GM19438 (cell line): ENCODE measurements around the gene FUCA2.

ENCODE experiments used
- ATAC-seq: cut with Tn5 transposase; IDR thresholded peaks from one replicate; pipeline ENCODE4 v1.9.1; 2021; ENCODE audit warnings: low read depth; ENCODE audit not compliant: unreplicated experiment

FUCA2 gene, protein sequence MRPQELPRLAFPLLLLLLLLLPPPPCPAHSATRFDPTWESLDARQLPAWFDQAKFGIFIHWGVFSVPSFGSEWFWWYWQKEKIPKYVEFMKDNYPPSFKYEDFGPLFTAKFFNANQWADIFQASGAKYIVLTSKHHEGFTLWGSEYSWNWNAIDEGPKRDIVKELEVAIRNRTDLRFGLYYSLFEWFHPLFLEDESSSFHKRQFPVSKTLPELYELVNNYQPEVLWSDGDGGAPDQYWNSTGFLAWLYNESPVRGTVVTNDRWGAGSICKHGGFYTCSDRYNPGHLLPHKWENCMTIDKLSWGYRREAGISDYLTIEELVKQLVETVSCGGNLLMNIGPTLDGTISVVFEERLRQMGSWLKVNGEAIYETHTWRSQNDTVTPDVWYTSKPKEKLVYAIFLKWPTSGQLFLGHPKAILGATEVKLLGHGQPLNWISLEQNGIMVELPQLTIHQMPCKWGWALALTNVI

DNA sequence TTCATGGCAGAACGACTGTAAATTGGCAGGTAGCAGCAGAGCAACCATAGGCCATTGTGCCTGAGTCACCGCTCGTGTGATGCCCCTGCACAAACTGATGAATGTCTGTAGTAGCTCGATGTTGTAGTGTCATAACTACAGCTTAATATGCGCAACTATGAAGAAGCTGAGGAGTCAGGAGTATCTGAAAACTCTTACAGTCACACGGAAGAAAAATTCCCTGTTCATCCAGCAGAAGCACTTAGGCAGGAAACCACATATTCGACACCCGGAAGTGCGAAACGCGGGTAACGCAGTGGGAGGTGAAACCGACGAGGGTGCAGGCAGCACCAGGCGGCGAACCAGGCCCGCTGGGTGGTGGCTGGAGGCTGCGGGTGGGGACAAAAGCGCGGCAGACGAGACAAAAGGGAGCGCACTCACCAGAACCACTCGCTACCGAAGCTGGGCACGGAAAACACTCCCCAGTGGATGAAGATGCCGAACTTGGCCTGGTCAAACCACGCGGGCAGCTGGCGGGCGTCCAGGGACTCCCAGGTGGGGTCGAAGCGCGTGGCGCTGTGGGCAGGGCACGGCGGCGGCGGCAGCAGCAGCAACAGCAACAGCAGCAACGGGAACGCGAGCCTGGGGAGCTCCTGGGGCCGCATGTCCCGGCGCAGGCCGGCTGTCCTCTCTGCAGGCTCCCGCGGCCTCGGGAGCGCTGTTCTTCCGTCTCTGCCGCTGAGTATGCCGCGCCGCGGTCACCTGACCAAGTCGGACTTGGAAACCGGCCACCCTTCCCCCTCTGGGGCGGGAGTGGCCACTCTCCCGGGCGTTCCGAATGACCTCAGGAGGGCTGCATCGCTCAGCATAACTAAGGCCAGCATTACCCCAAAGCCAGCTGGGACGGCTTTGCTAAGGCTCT is at the start of gene FUCA2:
TSS of gene FUCA2 (minus strand) at position 730 of the 901 bp plus-strand sequence. CDS start at position 644, 86 bp downstream.
- peak; percentile 55 for ATAC-seq

DNA sequence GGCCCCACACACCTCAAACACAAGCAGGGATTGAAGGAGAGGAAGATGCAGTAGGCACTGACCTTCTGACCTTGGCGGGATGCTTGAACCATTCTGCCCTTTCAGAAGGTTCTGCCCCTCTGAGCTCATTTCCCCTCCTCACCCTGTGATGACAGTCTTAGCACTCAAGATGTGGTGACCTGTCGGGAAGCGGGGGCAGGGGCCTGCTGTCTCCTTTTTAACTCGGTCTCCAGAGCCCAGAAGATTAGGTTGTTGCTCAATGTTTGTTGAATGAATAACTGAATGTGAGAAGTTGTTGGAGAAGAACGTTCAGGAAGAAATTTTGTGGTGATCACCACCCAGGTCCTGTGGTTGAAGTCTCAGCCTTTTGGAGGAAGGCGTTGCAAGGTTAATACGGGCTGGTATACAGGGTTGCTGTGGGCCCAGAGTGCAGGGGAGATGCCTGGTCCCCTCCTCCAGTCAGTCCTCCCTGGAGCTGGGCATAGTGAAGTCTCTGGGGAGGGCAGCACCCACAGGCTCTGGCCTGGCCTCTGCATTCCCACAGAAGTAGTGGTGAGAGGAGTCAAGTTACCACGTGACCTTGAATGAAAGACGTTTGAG is 49.7 kb upstream of the FUCA2 start:
- ATAC-seq: no peak

DNA sequence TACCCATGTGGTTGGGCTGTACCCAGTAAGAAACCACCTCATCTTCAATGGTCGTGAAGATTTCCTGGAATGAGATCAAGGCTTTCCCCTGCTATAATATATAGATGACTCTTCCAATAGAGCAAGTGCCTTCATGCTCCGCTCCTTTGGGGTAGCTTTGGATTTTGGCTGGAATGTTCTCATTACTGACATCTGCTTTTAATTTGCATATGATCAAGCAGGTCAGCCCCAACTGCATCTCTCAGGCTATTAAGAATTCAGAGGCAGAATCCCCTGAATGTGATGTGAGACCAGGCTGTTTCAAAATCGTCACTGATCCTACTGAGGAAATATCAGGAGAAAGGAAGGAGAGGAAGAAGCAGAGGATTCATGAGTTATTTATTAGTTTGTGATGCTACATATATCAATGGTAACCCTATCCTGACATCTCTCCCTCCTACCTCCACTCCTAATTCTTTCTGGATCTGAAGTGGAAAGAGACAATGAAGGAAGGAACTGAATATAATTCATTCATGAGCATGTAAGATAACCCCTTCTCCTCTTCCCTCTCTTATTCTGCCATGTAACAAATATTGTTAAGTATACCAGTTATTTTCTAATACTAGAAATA is 47.6 kb upstream of the FUCA2 start:
- no peak for ATAC-seq

DNA sequence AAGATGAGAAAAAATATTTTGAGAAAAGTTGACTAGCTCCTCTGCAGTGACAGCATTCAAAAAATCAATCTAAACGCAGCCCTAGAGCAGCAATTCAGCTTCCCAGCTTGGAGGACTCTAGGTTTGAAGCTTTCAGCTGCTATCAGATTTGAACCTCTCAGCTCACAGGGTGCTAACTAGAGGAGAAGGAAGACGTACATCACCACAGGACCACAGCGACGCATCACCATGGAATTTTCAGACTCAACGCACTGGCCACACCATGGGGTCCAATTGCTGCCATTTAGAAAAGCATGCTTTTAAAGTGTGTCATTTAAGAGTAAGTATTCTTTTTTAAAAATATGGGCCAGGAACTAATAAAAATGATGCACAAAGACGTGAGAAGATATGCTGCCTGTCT is 45.0 kb upstream of the FUCA2 start:
- ATAC-seq: no peak

DNA sequence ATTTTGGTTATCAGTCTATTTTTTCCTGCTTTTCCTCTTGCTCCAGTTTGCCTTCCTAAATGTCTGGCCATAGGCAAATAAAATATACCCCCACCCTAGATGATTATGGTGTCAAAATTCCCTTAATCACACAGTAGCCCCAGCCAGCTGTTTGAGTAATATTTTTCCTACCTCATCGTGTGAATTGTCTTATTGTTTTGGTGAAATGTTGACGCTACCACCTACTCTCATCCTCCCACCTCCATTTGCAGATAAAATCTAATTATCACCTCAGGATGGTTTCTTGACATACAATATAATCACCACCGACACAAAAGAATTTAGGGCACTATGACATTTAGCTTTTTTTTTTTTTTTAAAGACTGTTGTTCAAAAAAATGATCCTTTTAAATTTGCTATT is 44.1 kb upstream of the FUCA2 start:
- no peak for ATAC-seq

DNA sequence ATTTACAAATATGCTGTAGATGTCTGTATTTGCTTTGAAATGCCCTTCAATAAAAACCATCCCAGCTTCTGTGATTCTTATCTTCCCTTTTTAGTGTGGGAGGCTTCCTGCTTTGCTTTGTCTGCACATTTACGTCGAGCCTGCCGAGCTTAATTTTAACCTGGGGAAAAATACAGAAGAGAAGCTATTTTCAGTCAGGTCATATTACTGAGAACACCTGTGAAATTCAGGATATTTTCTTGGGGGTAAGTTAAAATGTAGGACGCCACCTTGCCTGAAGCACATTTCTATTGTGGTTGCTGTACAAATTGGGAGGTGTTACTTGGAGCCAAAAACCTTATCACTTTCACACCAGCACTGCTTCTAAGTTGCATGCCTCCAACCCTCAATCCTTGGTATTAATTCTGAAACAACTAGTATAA is 43.6 kb upstream of the FUCA2 start:
- ATAC-seq: no peak

DNA sequence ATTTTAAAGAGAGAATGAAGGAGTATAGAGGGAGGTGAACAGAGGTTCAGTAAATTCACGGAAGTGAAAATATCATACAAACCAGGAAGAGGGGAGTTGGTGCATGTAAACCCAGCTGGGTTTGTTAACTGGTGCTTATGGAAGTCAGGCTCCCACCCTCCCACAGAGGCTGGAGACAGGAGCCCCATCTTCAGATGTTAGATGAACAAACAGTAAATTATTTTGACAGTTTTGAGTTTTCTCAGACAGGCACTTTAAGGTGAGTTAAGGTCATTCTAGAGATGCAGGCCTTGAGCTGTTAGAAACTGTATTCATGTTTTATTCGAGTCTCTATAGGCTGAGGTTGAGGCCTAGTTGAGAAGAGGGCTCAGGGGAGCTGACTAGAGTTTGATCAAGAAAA is 41.8 kb upstream of the FUCA2 start:
- no peak for ATAC-seq

DNA sequence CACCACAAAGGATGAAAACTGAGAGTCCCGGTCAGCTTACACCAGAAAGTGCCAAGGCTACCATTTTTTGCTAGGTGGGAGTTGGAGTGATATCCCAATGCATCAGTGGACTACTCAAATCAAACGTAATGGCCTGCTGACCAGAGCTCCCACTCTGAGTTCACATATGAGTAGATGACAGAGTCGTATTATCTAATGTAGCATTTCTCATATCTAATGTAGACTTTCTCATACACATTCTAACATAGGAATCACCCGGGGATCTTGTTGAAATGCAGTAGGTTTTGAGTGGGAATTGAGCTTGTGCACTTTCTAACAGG is 38.4 kb upstream of the FUCA2 start:
- no peak for ATAC-seq

DNA sequence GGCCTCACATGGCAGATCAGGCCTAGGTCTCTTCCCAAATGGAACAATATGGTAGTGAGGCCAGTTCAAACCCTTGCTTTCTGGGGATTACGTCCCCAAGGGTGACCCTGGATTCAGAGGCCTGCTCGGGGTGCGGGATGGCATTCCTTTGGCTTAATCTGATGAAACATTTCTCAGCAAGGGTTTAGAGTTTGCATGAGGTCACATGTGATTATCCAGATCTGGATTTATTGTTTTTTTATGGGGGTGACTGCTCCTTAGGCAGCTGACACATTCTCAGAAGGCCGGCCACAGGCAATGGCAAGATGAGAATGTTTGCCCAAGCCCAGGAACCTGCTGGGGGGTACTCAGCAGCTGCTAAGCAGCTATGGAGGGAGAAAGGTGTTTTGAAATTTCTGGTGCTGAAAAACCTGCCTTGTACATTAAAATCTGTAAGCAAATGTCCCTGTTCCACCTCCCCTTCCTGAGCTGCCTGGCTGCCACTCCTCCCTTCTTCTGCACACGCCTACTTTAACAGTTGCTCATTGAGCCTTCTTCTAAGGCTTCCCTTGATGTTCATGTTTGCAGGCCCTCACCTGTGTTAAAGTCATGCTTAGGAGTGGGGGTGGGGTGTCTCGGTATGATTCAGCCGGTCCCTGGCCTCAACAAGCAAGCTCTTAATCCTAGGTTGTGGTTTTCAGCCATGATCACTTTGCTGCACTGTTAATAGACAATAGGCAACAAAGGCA is 37.9 kb upstream of the FUCA2 start:
- peak; percentile 84 for ATAC-seq

DNA sequence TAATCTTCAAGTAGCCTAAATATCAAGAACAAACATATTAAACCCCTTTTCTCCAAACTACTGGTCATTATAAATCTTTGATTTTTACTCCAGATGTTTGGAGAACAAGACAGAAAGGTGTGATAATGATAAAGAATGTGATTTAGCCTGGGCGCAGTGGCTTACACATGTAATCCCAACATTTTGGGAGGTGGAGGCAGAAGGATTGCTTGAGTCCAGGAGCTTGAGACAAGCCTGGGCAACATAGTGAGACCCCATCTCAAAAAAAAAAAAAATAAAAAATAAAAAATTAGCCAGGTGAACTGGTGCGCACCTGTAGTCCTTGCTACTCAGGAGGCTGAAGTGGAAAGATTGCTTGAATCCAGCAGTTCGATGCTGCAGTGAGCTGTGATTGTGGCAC is 35.1 kb upstream of the FUCA2 start:
- no peak for ATAC-seq

DNA sequence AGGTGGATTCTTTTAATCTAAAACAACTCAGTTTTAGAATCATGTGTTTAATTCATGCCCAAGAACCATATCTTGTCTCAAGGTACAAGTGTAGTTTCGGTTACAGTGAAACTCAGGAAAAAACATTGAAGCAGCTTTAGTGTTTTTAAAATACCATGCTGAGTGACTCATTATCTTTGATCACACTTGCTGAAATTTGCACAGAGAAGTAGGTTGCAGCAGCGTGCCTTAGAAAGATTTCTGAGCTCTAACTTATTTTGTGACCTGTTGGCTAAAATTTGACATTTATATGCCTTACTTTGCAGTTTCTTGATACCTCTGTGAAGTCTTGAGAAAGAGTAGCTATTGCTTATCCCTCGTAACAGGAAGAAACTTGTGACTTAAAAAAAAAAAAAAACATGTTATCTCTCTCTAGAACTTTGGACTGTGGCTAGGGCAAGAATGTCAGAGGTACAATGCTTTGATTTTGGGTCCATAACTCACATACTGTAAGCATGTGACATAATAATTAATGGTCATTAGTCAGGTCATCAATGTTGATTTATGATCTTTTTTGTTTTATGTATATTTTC is 34.5 kb upstream of the FUCA2 start:
- ATAC-seq: no peak

DNA sequence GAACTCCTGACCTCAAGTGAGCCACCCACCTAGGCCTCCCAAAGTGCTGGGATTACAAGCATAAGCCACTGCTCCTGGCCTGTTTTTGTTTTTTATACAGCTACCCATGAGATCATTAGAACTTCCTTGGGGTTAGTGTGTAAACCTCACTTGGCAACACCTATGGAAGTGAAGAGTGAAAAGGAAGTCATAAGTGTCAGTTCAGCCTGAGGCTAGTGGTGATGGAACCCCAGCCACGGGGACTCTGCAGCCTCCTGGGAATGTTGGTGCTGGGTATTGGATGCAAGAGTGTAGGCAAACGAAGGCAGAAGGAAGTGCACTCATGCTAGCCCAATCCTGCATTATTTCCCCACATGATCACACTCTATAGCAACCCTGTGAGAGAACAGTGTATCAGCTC is 33.6 kb upstream of the FUCA2 start:
- ATAC-seq: no peak

DNA sequence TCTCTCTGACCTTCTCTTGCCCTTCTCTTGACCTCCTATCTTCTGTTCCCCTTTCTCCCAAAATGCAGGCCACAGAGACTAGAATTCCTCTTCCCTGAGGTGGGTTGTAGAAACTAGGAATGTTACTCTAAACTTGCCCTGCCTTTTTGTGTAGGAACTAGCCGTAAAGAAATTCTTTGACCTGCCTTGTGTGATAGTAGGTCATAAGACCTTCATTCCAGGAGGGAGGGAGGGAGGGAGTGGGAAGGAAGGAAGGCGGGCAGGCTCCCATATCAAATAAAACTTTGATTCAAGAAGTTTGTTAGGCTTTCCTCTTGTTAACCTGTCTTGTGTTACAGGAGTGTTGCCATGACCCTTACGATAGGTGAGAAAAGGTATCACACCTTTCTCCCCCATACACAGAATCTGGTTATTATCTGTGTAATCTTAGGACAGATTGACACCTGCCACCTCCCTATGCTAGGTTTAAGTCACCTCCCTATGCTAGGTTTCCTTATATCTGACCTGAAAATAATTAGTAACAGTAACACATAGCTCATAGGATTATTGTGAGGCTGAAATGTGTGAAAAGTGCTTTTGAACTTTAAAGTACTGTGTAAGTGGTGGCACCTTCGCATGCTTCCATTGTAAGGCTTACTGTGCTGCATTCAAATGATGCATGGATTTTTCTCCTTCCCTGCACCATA is 32.6 kb upstream of the FUCA2 start:
- ATAC-seq: no peak

DNA sequence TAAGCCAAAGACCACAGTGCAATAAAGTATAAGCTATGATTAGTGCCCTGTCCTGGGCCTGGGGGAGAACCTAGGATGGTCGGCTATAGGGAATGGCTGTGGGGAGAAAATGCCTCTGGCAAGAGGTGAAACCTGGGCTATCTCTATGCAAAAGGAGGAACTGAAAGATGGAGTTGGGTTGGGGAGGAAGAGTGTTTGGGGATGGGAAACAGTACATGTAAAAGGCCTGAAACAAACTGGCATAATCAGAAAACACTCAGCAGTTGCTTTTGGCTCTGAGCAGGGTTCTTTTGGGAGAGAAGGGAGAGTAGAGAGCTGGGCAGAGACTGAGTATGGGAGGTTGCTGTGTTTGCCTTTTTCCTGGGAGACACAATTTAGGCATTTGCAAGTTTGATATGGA is 31.9 kb upstream of the FUCA2 start:
- no peak for ATAC-seq

DNA sequence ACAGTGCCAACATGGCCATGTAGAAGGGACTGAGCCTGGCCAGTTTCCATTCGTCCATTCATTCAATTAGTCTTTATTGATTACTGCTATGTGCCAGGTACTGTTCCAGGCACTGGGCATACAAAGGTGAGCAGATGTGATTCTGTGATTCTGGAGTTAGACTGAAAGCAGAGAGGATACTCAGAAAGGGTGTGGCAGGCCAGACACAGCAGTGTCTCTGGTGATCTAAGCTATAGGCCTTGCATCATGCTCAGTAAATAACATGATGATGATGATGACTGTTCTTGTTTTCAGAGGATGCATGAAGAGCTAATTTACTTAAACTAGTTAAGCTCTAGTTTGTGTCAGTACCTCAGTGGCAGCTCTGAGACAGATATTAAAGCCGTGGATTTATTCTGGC is 31.4 kb upstream of the FUCA2 start:
- no peak for ATAC-seq

DNA sequence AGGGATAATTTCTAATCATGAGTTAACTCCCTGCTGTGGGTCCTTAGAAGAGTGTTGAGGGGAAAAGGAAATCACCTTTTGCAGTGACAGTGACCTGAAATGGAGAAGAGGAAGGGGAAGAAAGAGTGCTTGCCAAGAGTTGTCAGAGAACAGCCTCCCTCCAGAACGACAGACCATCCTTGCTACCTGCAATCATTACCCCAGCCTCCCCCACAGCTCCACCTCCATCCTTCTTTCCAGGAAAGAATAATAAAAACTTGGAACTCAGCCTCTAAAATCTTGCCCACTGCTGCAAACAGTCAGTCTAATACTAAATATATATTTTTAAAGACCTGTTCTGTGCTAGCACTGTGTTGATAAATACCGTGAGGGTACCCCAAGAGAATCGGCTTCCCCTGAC is 28.7 kb upstream of the FUCA2 start:
- no peak for ATAC-seq

DNA sequence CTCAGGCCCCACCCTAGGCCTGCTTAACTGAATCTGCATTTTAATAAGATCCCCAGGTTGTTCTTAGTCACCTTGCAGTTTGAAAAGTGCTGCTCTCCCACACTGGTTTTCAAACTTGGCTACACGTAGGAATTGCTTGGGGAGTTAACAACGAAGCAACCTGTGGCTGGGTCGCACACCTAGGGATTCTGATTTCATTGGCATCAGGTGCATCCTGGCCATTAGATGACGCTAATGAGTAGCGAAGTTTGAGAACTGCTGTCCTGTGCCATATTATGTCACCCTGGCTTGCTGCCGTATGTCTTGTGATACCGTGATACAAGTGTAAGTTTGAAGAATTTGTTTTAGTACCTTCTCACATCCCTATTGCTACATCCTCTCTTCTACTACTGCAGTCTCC is 28.2 kb upstream of the FUCA2 start:
- no peak for ATAC-seq

DNA sequence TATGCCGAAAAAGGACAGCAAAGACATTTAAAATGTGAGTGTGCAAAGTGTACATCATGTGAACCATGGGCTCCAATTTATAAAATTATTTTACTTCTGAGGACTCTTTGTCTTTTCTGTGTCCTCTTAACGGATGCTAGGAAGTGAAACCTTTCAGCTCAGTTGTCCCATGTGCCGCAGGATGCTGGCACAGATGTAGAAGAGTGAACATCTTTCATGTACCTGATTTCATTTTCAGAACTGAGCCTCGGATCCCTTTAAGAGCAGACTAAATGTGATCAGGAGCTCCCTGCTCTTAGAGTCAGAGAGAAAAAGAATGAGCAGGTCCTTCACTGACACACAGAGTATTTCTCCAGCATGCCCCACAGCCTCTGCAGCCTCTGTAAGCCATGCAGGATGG is 27.6 kb upstream of the FUCA2 start:
- no peak for ATAC-seq

DNA sequence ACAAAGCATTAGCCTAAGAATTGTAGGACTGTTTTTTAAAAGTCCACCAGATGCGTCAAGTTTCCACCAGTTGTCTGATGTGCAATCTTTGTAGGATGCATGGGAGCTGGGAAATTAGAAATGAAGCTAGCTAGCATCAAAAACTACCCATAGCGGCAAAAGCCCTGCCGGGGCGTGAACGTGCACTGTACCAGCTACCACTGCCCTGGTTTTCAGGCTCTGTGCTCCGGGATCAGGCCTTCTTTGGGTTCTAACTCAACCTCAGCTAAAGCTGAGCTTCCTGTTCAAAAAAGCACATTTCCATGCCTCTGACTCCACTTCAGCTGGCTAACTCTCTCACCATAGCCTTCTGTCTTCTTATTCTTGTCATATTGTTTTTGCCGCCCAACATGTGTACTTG is 26.9 kb upstream of the FUCA2 start:
- no peak for ATAC-seq
